Ramos (cell line): Measurements from ENCODE around the gene LPCAT1.
"Not testable (repeated sequence)": the region's sequence is repeated elsewhere in the genome, so short reads cannot be mapped to it uniquely, and the experiment has no call there.

Experiments used
- in situ Hi-C: fragments of 300-500 bp; cut with MboI; formaldehyde crosslinking; loops from one replicate; pipeline ENCODE4 v1.14.3; 2022; ENCODE audit warnings: low sequenced_read_pairs; ENCODE audit not compliant: unreplicated experiment

The LPCAT1 gene

DNA sequence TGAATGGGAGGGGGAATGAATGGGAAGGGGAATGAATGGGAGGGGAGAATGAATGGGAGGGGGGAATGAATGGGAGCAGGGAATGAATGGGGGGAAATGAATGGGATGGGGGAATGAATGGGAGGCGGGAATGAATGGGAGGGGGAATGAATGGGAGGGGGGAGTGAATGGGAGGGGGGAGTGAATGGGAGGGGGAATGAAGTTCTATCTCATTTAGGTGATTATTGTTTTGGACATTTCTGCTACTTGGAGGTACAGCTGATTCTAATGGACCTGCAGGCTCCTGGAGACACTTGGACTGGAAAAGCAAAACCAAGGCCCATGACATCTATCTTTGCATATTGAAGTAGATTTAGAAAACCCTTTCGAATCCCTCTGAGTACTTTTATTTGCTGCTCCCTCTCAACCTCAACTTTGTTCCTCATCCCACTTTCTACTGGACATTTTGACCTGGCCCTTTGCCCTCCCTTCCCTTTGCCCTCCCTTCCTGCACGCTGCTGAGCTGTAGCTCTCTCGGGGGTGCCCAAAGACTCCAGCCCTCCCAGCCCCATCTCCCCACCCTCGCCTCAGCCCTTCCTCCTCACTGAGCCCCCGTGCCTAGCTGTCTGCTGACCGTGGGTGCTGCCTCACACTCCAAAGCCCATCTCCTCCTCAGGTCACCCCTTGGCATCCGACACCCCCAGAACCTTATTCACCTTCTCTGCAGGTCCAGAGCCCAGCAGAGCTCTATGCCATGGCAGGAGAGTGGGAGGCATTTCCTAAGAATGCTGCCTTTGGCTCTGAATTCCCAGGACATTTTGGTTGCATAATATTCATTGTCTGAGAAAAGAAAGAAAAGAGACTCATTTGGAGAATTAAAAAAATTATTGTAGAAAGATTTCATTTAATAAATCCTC is 19.9 kb upstream of the LPCAT1 start:
- in situ Hi-C loops: no loop called here

GRCh38 chr5:1542781-1543180 is 19.0 kb upstream of the LPCAT1 start:
- in situ Hi-C loops: no loop called here

DNA sequence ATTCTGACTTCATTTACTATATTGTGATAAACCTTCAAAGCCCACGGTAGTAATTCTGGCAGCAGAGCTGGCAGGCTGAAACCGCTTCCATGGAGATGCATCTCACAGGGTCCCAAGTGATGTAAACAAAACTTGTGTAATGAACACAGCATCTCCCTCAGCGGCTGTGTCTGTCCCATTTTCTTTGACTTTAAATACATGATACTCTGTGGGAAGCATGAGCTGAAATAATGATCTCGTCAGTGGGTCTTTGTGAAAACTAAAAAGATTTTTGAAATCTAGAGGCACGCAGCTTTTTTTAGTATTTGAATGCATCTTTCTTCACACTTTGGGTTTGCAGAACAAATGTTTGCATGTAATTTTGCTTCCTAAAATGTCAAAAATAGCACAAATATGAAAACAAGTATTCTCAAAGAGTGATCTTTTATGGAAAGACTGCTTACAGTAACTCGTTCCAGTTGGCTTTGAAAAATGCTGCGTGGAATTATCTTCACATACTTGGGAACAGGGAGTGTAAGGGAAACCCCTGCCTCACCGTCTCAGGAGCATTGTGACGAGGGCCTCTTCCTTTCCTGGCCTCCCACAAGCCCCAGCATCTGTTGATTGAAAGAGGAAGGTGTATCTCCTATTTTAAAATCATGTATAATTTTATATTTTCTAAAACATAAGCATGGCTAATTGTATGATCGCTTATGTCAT is 18.1 kb upstream of the LPCAT1 start:
- in situ Hi-C loops: no loop called here

GRCh38 chr5:1540831-1541701 is 17.3 kb upstream of the LPCAT1 start:
- in situ Hi-C loops: no loop called here

DNA sequence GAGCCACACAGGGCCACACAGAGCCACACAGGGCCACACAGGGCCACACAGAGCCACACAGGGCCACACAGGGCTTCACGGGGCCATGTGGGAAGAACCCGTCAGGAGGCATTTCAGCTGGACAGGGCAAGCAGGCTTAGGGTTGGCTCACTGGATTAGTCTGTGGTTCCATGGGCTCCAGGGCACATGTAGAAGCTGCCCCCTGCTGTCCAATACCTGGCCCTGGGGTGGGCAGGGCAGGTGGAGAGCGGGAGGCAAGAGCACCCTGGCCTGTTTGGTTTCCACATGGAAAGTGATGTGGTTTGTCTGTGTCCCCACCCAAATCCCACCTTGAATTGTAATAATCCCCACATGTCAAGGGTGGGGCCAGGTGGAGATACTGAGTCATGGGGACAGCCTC is 16.4 kb upstream of the LPCAT1 start:
- in situ Hi-C loops: no loop called here

GRCh38 chr5:1539393-1540161 is 15.8 kb upstream of the LPCAT1 start:
- in situ Hi-C loops: not testable (repeated sequence)

- in situ Hi-C loops: no loop called here
Observed at GRCh38 chr5:1538741-1539392, 15.1 kb upstream of the LPCAT1 start.

DNA sequence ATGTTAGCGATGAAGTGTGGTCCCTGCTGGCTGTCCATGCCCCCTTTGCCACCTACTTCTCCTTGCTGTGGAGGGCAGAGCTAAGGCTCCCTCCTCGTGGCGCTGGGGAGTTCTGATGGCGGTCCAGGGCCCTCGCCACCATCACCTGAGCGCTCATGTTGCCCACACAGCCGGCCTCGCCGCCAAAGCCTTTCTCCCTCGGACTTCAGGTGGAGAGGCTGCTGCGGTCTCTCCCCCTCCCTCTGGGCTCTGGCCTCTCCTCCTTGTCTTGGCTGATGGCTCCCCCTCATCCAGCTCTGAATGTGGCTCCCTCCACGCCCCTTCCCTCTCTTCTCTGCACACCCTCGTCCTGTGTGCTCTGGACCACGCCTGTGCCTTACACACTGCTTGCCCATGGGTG is 14.5 kb upstream of the LPCAT1 start:
- in situ Hi-C loops: no loop called here

DNA sequence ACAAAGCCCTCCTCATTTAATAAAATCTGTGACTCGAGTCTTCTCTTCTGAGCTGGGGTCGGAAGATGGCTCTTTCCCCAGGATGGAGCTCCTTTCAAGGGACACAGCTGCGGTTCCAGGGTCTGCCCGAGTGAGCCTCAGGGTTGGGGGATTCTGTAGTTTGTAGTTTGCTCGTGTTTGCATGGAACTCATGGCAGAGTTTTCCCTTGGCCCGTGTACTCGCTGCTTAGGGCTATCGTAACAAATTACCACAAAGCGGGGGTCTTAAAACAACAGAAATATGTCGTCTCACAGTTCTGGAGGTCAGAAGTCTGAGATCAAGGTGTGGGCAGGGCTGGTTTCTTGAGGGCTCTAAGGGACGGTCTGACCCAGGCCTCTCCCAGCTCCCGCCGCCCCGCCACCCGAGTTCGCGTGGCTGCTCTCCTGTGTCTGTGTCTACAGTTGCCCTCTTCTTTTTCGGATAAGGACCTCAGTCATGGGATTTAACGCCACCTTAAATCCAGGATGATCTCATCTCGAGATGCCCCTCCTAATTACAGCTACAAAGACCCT is 13.9 kb upstream of the LPCAT1 start:
- in situ Hi-C loops: no loop called here

- in situ Hi-C loops: no loop called here
Observed at GRCh38 chr5:1536871-1537602, 13.3 kb upstream of the LPCAT1 start.

GRCh38 chr5:1536322-1536845 is 12.6 kb upstream of the LPCAT1 start:
- in situ Hi-C loops: no loop called here

- in situ Hi-C loops: no loop called here
Observed at GRCh38 chr5:1535646-1536045, 11.9 kb upstream of the LPCAT1 start.

DNA sequence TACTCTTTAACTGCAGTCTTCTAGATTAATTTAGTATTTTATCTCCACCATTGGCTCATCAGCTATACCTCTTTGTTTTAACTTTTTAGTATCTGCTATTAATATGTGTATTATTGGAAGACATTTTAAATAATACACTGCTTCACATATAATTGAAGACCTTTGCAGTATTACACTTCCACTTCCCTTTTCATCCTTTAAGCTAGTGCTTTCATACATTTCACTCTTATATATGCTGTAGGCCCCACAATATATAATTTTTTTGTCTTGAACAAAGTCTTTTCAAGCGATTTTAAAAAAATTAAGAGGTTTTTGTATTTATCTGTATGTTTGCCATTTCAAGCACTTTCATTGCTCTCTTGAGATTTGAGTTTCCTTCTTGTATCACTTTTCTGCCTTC is 8.6 kb upstream of the LPCAT1 start:
- in situ Hi-C loops: no loop called here

GRCh38 chr5:1529498-1529897 is 5.7 kb upstream of the LPCAT1 start:
- in situ Hi-C loops: no loop called here

- in situ Hi-C loops: no loop called here
Observed at GRCh38 chr5:1527533-1528205, 3.9 kb upstream of the LPCAT1 start.

- in situ Hi-C loops: no loop called here
Observed at GRCh38 chr5:1526681-1527131, 2.9 kb upstream of the LPCAT1 start.

DNA sequence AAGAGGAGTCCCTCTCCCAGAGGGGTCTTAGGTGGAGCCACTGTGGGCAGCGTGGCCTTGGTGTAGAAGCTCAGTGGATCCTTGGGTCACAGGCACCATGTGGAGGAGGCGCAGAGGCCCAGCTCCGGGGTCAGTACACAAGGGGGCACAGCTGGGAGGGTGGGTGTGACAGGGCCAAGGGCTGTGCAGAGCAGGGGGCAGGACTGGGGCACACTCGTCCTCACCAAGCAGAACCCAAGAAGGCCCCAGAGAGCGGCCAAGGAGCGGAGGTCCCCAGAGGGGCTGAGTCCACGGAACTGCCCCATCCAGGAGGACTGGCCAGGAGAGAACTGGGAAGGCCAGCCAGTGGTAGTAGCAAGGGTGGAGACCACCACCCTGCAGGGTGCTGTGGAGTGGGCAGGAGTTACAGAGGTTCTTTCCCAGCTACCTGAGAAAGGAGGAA is 2.5 kb upstream of the LPCAT1 start:
- in situ Hi-C loops: no loop called here
